ENCODE results near the gene SLC48A1. TPM values are rescaled to one million over a fixed set of nuclear protein-coding genes. Genes with fewer than 3 reads are reported as not detected.

The SLC48A1 gene
- total RNA-seq, 1 donor from 2014 or later, result 65.5 TPM

- Mint-ChIP-seq H3K27ac (ENCODE audit: unreplicated experiment) (peak overlapping the region; percentile 5), H3K36me3 (ENCODE audit: low read depth, unreplicated experiment) (peaks cover 29% of the 10 kb centered on the region), H3K4me3 (ENCODE audit: unreplicated experiment) (peak overlapping the region; percentile 2), H3K9me3 (ENCODE audit: unreplicated experiment) (no peaks in the 10 kb centered on the region), H3K4me1 (ENCODE audit: unreplicated experiment) (peaks cover 55% of the 10 kb centered on the region), H3K27me3 (ENCODE audit: unreplicated experiment) (peaks cover 45% of the 10 kb centered on the region)
- peak; percentile 96 for DNase-seq (ENCODE audit: low spot score)
- peak; percentile 97 for TF ChIP-seq CTCF (IDR thresholded peaks at IDR 0.05; ENCODE audit: unreplicated experiment)
These were observed 6.4 kb downstream of the SLC48A1 start for GRCh38 chr12:47779301-47779942.

- Mint-ChIP-seq H3K9me3 (ENCODE audit: unreplicated experiment) (no peaks in the 10 kb centered on the region), H3K4me3 (ENCODE audit: unreplicated experiment) (no peak overlapping the region), H3K27me3 (ENCODE audit: unreplicated experiment) (peaks cover 48% of the 10 kb centered on the region), H3K36me3 (ENCODE audit: low read depth, unreplicated experiment) (peaks cover 34% of the 10 kb centered on the region), H3K27ac (ENCODE audit: unreplicated experiment) (no peak overlapping the region), H3K4me1 (ENCODE audit: unreplicated experiment) (peaks cover 51% of the 10 kb centered on the region)
- no peak for DNase-seq (ENCODE audit: low spot score)
- TF ChIP-seq CTCF (IDR thresholded peaks at IDR 0.05; ENCODE audit: unreplicated experiment), result no peak
These were observed 7.0 kb downstream of the SLC48A1 start for GRCh38 chr12:47779943-47780504.

GRCh38 chr12:47781479-47782371, 8.7 kb downstream of the SLC48A1 start:
- Mint-ChIP-seq H3K27me3 (ENCODE audit: unreplicated experiment) (peaks cover 45% of the 10 kb centered on the region), H3K27ac (ENCODE audit: unreplicated experiment) (peak overlapping the region; percentile 81), H3K36me3 (ENCODE audit: low read depth, unreplicated experiment) (peaks cover 39% of the 10 kb centered on the region), H3K9me3 (ENCODE audit: unreplicated experiment) (no peaks in the 10 kb centered on the region), H3K4me3 (ENCODE audit: unreplicated experiment) (peak overlapping the region; percentile 56), H3K4me1 (ENCODE audit: unreplicated experiment) (peaks cover 36% of the 10 kb centered on the region)
- no peak for DNase-seq (ENCODE audit: low spot score)
- no peak for TF ChIP-seq CTCF (IDR thresholded peaks at IDR 0.05; ENCODE audit: unreplicated experiment)

GRCh38 chr12:47782372-47782770, 9.3 kb downstream of the SLC48A1 start:
- Mint-ChIP-seq H3K27me3 (ENCODE audit: unreplicated experiment) (peaks cover 45% of the 10 kb centered on the region), H3K4me1 (ENCODE audit: unreplicated experiment) (peaks cover 30% of the 10 kb centered on the region), H3K9me3 (ENCODE audit: unreplicated experiment) (no peaks in the 10 kb centered on the region), H3K27ac (ENCODE audit: unreplicated experiment) (peak overlapping the region; percentile 92), H3K4me3 (ENCODE audit: unreplicated experiment) (peak overlapping the region; percentile 86), H3K36me3 (ENCODE audit: low read depth, unreplicated experiment) (peaks cover 45% of the 10 kb centered on the region)
- TF ChIP-seq CTCF (IDR thresholded peaks at IDR 0.05; ENCODE audit: unreplicated experiment), result no peak
- no peak for DNase-seq (ENCODE audit: low spot score)
